Thyroid gland (tissue), 4 donors: ENCODE results near the gene BCL6B. TPM values are rescaled to one million over a fixed set of nuclear protein-coding genes. Genes with fewer than 3 reads are reported as not detected.

Source experiments
- DNase-seq, 2 donors: peaks; one replicate each; pipeline ENCODE4 v3.0.0-alpha.2; 2019
- H3K27ac ChIP-seq, 3 donors: fragments of 200-600 bp; sonication (generic); 1 replicate in 2 of 3; 2 replicates in 1 of 3; pipeline ENCODE4 v1.5.1; 2016 to 2019; ENCODE audit warnings: mild to moderate bottlenecking in 1 of 3, moderate library complexity in 1 of 3
- H3K27me3 ChIP-seq: fragments of 200-600 bp; sonication (generic); one replicate; pipeline ENCODE4 v1.5.1; 2019
- H3K36me3 ChIP-seq, 2 donors: fragments of 200-600 bp; sonication (generic); one replicate each; pipeline ENCODE4 v1.5.1; 2016 to 2019
- H3K4me1 ChIP-seq, 2 donors: fragments of 200-600 bp; sonication (generic); one replicate each; pipeline ENCODE4 v1.5.1; 2017 to 2019
- H3K4me3 ChIP-seq, 3 donors: fragments of 200-600 bp; sonication (generic); replicated peaks in 1 of 3; 1 replicate in 2 of 3; 2 replicates in 1 of 3; pipeline ENCODE4 v1.5.1; 2016; ENCODE audit warnings: mild to moderate bottlenecking in 1 of 3
- H3K9me3 ChIP-seq: fragments of 200-600 bp; sonication (generic); one replicate; pipeline ENCODE4 v1.5.1; 2017
- CTCF ChIP-seq, 6 experiments: fragments of 200-600 bp in 3 of 6; fragments of 450-650 bp in 3 of 6; sonication (generic) in 3 of 6; IDR thresholded peaks; one replicate each; pipeline ENCODE4 v1.5.1; 2016 to 2019; ENCODE audit warnings: antibody characterized with exemption in 6 of 6, mild to moderate bottlenecking in 2 of 6, inconsistent platforms in 1 of 6, moderate library complexity in 1 of 6
- POLR2A ChIP-seq, 2 donors: fragments of 450-650 bp; IDR thresholded peaks; one replicate each; pipeline ENCODE4 v1.6.1; 2017; ENCODE audit warnings: antibody characterized with exemption in 2 of 2, mild to moderate bottlenecking in 2 of 2, moderate library complexity in 1 of 2
- WGBS, 2 donors: methylation state at CpG; one replicate each; pipeline ENCODE4 v1.1.5; 2017; 5-methylcytosine and 5-hydroxymethylcytosine counted together
- intact Hi-C: fragments of 100-400 bp; cut with DNase I; formaldehyde crosslinking; loops from one replicate; pipeline ENCODE4 v1.15.1; 2023
- total RNA-seq, 4 donors: library from RNA; depleted of rRNA; stranded (reverse); fragments of >200 nt; gene quantifications; one replicate each; pipeline ENCODE4 v1.2.3, GENCODE V29; 2016

The BCL6B gene
- total RNA-seq, 4 donors from 2014 or later, result 3.1 to 18.9 (median 7.6) TPM

DNA sequence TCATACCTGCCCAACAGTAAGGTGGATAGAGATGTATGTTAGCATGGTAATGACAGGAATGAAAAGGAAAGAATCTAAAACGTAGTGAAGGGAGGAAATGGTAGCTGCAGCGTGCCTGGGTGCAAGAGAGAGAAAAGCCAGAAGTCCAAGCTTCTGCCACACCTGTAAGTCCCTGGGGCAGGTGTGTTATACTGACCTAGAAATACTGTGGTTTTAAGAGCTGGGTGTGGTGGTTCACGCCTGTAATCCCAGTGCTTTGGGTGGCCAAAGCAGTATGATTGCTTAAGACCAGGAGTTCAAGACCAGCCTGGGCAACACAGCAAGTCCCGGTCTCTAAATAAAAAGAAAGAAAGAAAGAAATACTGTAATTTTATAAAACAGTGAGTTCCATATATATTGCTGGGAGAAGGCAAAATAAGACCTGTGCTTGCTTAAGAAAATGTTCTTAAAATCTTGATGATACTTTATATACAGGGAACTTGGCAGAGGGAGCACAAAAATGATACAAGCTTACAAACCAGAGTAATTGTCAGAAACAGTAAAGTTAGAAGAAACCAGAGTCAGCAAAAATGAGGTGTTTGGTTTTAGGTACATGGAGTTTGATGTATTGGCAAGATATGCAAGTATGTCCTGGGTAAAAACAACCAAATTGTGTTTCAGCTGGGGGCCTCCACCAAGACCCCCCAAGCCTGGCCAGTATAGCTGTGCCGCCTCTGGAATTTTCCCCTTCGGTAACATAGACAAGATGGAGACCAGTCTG is 20.4 kb upstream of the BCL6B start:
- no peak overlapping the region for H3K4me3 ChIP-seq
- TF ChIP-seq POLR2A (IDR thresholded peaks at IDR 0.05), result no peak
- TF ChIP-seq CTCF (IDR thresholded peaks at IDR 0.05), result no peak
- no peaks in the 10 kb centered on the region for H3K4me1 ChIP-seq
- intact Hi-C loops, result loop anchor here (5.0 kb wide), 1 partner anchor 90 kb away; no protein-coding TSS in a partner anchor
- no peaks in the 10 kb centered on the region for H3K9me3 ChIP-seq
- 90 to 96% methylated on average over 6 of the region's 6 CpGs for WGBS, 2 donors
- no peak overlapping the region for H3K27ac ChIP-seq
- no peaks in the 10 kb centered on the region for H3K27me3 ChIP-seq
- no peak for DNase-seq
- peaks cover 13 to 18% of the 10 kb centered on the region in 2 donors for H3K36me3 ChIP-seq

GRCh38 chr17:7003745-7004144 is 19.1 kb upstream of the BCL6B start:
- H3K9me3 ChIP-seq, result no peaks in the 10 kb centered on the region
- H3K27me3 ChIP-seq, result no peaks in the 10 kb centered on the region
- no peaks in the 10 kb centered on the region for H3K4me1 ChIP-seq
- H3K4me3 ChIP-seq, result no peak overlapping the region
- intact Hi-C loops, result loop anchor here (5.0 kb wide), 1 partner anchor 91 kb away; no protein-coding TSS in a partner anchor
- DNase-seq, result no peak
- no peak overlapping the region for H3K27ac ChIP-seq
- H3K36me3 ChIP-seq, result peaks cover 13 to 18% of the 10 kb centered on the region in 2 donors
- TF ChIP-seq CTCF (IDR thresholded peaks at IDR 0.05) (no peak), POLR2A (IDR thresholded peaks at IDR 0.05) (no peak)
- 96 to 100% methylated on average over 2 of the region's 2 CpGs for WGBS, 2 donors

GRCh38 chr17:7004398-7005253 is 18.2 kb upstream of the BCL6B start:
- peaks cover 11 to 13% of the 10 kb centered on the region in 2 donors for H3K36me3 ChIP-seq
- H3K27me3 ChIP-seq, result no peaks in the 10 kb centered on the region
- H3K9me3 ChIP-seq, result no peaks in the 10 kb centered on the region
- TF ChIP-seq POLR2A (IDR thresholded peaks at IDR 0.05), result no peak
- TF ChIP-seq CTCF (IDR thresholded peaks at IDR 0.05), result peak in 4 of 6 experiments; percentile 56 to 67 (median 64)
- intact Hi-C loops, result loop anchor here (5.0 kb wide), 1 partner anchor 92 kb away; no protein-coding TSS in a partner anchor
- 80 to 81% methylated on average over 2 of the region's 2 CpGs for WGBS, 2 donors
- H3K27ac ChIP-seq, result no peak overlapping the region
- H3K4me3 ChIP-seq, result no peak overlapping the region
- no peak for DNase-seq
- no peaks in the 10 kb centered on the region for H3K4me1 ChIP-seq

DNA sequence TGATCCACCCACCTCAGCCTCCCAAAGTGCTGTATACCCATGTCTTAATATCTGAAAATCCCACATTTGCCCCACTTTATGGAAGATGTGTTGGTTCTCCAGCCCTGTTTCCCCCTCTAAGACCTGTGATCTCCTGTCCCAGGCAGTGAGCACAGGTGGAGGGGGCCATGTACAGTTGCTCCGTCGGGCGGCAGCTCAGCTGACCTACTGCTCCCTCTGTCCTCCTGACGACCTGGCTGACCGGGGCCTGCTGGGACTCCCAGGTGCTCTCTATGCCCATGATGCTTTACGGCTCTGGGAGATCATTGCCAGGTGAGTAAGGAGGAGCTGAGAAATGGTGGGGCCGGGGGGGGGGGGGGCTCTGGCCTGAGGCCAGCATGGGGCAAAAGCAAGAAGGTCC is 17.1 kb upstream of the BCL6B start:
- Histone ChIP-seq H3K4me3 (no peak overlapping the region), H3K36me3 (peaks cover 11 to 13% of the 10 kb centered on the region in 2 donors), H3K4me1 (peaks cover 4 to 5% of the 10 kb centered on the region in 2 donors), H3K9me3 (no peaks in the 10 kb centered on the region), H3K27ac (no peak overlapping the region), H3K27me3 (no peaks in the 10 kb centered on the region)
- 79 to 92% methylated on average over 6 of the region's 7 CpGs for WGBS, 2 donors
- TF ChIP-seq CTCF (IDR thresholded peaks at IDR 0.05), result no peak
- no peak for TF ChIP-seq POLR2A (IDR thresholded peaks at IDR 0.05)
- intact Hi-C loops, result no loop called here
- DNase-seq, result no peak
